ENCODE results near the gene RASGRP2.

Gene RASGRP2

DNA sequence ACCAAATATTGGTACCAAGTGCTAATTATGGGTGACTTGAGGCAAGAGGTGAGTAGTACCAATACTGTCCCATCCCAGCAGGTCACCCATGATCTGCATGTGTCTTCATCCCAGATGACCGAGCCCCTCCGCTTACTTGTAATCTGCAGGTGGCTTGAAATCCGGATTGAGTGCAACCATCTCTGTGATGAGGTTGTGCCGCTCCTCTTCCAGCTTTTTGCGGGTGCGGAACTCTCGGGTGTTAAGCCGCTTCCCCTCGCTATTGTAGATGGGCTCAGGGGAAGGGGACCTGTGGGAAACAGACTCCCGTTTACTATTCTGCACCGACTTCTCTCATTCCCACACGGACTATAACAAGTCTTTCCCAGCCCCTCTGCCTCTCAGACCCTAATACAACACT lies 26.2 kb upstream of the RASGRP2 start:
- DNase-seq: no peak

DNA sequence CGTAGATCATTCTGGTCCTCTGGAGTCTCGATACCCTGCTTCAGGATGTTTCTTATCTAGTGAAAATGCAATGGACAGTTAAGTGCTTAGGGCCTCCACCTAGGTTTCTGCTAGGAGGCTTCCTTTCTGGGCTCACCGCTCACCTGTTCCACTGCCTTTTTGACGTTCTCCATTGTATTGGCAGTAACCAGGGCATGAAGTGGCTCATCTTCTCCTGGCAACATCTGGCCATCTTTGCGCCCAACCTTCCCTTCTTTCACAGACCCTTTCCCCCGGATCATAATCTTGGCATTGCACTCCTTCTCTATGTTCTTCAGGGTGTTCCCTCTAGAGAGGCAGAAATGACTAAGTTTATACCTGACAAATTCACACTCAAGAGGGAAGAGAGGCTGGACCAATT lies 25.3 kb upstream of the RASGRP2 start:
- DNase-seq: no peak

DNA sequence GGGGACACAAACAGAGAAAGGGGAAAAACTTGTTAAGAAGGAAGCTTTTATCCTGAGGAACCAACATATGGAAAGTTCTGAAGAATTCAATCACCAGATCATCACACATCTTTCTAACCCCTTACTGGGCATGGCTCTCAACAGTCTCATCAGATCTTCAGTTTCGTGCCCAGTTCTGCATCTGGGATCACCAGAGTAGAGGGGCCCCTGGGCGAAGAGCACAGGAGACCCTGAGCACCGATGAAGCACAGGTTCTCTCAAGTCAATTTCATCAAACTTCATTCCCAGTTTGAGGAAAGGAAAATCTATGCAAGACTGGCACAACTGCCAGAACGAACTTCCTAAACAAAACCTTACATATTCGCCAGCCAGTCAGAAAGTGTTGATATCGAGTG lies 24.4 kb upstream of the RASGRP2 start:
- DNase-seq: no peak

DNA sequence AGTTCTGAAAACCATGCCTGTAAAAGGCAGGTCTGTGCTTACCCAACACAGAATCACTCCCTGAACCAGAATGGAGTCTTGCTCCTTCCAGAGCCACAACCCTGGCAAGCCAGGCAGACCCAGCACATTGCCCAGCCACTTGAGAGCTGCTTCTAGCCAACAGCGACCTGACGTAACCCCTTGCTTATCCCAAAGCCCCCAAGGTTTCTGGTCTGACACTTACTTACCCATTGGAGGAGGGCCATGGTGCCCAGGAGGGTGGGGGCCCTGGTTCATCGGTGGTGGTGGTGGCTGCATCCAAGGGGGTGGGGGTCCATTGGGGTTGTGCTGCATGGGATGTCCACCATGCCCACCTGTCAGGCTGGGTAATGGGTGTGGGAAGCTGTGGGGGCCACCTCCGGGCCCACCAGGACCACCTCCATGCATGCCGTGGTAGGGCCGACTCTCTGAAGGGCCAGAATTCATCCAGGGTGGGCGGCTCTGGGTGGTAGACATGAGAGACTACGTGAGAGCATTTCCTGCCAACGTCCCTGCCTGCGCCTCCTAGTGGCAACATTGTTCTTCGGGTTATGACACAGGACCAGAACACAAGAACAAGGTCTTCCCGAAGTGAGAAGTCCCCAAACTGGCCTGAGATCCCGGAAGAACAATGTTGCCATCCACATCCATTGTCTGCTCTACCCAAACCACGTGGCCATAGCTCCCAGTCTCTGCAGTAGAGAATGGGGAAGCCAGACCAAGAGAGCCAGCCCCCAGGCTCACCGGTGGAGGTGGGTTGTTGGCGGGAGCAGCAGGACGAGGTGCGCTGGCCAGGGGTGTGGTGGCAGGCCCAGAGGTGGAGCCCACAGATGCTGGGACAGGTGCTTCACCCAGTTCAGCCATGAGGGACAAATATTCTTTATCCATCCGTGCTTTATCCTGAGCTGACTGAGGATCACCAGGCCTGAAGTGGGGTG lies 23.7 kb upstream of the RASGRP2 start:
- peak; percentile 73 for DNase-seq

DNA sequence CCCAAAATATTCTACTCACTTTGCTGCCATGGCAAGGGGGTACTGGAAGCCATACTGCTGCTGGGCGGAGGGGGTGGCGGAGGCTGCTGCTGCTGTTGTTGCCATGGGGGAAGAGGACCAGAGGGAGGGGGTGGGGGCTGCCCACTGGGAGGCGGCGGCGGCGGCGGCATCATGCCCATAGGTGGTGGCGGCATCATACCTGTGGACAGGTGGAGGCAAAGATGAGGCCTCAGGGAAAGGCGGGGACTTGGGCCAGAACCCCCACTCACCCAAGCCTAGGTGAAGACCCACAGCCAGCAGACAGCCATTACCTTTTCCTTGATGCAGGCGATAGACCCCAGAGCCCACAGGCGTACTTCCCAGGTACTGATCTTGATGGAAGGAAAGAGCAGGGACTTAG lies 22.9 kb upstream of the RASGRP2 start:
- no peak for DNase-seq

DNA sequence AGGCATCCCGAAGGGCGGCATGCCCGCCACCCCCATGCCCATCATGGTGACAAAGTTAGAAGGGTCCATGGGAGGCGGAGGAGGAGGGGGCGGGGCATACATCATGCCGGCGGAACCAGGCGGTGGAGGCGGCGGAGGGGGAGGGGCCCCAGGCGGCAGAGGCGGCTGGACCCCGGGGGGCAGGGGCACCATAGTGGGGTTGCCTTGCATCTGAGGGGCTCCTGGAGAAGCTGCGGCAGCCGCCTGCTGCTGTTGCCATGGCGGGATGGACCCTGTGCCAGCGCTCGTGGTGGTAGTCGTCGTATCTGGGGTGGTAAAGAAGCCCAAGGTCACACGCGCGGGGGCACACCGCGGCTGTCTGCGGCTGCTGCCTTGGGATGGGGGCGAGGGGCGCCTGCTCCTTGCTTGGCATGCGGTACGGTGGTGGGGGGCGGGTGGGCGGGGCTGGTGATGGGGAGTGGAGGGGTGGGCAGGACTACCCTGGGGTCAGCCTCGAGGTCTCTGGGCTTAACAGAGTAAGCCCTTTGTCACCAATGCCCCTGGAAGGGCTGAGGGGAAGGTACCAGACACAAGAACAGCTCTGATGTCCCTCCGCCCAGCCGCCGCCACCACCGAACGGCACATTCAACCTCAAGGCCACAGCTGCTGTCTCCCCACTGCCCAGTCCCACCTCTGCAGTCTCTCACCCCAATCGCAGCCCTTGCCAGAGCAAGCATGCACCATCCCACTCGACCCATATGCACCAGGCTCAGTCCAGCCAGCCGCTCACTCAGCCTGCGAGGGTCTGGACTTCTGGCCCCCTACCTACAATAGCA lies 22.1 kb upstream of the RASGRP2 start:
- no peak for DNase-seq

DNA sequence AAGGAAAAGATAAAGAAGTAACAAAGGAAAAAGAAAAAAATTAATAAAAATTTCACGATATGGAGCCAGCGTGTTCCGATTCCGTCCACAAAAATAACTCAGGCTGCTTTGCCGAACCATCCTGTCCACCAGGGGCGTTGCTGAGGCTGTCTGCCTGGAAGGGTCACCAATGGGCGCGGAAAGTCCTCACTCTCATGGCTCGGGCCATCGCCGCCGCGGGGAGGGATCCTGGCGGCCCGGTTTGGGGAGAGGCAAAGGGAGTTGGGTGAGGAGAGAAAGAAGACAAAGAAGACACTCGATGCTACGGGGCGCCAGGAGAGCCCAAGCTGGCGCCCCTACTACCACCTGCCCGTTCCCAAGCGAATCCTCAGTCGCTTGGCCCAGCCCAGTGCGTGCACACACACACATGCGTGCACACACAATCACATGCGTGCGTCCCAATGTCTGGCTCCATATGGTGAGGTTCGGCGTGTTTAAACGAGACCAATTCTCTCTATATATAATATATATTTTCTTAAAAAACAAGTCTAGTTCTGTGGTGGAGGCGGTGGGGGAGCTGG lies 21.4 kb upstream of the RASGRP2 start:
- DNase-seq: no peak

DNA sequence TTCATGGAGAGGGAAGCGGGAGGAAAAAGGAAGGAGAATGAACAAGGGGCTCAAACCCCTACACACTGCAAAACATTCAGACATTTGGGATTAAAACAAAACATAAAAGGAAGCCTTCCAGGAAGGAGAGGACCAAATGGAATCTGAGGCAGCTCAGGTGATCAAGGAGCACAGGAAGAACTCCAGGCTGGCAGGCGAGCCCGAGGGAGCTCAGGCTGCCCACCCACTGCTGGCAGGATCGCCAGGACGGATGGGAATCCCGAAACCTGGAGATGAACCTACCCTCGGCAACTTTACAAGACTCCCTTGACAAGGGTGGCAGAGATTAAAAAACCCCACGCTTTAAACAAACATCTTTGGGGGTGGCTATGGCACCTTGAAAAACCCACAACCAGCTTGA lies 20.8 kb upstream of the RASGRP2 start:
- DNase-seq: no peak

DNA sequence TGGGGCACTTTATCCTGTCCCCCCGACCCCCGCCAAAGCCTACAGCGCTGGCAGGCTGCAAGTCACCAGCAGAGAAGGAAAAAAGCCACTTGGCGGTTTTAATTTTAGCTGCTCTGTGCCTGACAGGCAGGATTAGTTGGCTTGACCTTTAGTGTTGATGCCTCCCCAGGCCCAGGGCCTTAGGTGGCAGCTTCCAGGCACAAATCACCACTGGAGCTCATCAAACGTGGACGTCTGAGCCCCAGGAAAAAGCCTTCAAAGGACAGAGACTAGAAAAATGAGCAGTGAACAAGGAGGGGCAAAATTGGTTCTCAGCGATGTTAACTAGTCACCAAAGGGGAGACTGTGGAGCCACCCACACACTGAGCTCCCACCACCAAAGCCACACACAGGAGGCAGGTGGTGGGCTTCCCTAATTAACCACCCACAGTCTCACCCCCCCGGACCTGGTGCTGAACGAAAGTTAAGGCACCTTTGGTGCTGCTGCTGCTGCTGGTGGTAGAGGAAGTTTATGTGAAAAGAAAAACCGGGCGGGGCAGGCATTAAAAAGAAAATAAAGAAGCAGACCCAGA lies 20.2 kb upstream of the RASGRP2 start:
- no peak for DNase-seq

DNA sequence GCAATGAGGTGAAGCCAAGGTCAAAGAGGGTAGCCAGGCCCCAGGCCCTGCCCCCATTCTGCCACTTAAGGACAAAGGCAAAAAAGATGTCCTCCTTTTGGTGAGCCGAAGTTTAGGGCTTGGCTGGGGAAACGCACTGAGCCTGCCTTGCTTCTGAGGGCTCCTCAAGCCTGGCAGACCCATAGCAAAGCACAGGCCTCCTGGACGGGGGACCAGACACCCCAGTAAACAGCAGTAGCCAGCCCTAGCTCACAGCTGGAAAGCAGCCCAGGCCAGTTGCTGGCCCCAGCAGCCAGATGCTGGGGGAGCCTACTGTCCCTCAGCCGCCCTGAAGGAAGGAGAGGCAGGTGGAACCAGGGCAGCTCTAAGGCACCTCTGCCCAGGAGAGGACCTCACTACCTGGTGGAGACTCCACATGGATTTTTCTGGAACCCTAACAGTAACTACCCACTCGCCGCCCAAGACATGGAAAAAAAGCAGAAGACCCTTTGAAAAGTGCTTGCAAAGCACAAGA lies 19.6 kb upstream of the RASGRP2 start:
- DNase-seq: no peak

DNA sequence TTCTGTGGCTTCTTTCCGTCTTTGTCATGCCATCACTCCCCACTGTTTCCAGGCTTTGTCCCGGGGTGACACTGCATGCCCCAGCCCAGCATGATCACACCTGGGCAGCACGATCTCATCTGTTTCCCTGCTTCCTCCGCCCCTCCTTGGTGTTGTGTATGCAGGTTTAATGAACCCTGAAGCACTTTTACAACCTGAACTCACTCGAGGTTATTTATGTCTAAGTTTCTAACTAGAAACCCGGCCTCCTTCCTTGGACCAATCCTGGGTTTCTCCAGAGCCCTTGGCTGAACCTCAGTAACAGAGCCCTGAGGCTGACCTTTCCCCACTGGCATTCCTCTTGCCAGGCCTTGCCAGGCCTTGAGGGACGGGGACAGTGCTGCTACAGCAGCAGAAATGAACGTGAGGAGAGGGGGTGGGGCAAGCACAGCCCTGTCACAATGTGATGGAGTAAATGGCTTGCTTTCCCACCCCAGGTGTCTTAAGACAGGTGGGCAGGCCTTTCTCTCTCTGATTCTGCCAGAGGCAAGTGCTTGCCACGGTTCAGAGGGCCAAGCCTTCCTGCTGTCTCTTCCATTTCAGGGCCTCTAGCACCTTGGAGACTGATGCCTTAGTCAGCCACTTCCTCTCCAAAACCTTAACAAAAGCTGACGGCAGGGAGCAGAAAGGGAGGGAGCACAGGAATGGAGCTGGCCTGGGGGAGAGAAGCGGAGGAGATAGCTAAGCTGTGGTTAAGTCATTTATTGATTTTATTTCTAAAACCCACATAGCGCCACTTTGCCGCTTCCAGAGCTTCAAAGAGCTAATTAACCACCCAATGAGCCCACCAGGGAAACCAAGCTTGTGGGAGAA lies 19.0 kb upstream of the RASGRP2 start:
- no peak for DNase-seq

DNA sequence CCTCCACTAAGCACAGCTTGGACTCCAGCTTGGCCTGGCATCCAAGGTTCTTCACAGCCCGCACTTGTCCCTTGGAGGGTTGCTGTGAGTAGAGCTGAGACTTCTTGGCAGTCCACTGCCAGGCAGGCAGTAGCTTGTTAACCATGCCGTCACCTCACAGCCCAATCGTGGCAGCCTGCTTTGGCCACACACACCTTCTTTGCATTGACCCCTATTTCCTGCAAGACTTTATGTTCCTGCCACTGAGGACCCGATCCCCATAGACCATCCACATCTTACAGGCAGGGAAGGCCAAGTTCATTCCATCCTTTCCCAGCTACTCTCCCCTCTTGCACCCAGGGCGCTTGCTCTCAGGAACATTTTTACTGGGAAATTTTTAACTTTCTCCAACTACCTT lies 18.3 kb upstream of the RASGRP2 start:
- DNase-seq: no peak

DNA sequence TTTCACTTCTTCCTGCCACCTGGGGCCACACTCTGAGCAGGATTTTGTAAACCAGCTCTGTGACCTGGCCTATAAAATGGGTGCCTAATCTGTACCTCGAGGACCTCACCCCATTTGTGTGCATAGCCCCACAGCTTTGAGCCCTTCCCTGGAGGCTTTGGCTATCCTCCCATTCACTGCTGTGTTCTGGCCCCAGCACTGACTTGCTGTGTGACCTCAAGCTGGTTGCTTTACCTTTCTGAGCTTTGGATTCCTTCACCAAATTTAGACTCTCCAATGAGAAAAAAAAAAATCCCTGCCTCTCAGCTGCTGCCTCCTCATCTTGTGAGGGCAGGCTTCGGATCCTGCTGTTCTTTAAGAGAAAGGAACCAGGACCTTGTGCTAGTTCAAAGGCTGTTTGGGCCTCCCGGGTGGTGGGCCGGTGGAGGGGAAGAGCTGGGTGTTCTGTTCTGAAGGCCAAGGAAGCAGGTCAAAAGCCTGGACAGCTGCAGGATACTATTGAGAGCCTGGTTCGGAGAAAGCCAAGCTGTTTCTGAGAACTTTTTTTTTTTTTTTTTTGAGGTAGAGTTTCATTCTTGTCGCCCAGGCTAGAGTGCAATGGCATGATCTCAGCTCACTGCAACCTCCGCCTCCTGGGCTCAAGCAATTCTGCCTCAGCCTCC lies 16.9 kb upstream of the RASGRP2 start:
- DNase-seq: no peak

DNA sequence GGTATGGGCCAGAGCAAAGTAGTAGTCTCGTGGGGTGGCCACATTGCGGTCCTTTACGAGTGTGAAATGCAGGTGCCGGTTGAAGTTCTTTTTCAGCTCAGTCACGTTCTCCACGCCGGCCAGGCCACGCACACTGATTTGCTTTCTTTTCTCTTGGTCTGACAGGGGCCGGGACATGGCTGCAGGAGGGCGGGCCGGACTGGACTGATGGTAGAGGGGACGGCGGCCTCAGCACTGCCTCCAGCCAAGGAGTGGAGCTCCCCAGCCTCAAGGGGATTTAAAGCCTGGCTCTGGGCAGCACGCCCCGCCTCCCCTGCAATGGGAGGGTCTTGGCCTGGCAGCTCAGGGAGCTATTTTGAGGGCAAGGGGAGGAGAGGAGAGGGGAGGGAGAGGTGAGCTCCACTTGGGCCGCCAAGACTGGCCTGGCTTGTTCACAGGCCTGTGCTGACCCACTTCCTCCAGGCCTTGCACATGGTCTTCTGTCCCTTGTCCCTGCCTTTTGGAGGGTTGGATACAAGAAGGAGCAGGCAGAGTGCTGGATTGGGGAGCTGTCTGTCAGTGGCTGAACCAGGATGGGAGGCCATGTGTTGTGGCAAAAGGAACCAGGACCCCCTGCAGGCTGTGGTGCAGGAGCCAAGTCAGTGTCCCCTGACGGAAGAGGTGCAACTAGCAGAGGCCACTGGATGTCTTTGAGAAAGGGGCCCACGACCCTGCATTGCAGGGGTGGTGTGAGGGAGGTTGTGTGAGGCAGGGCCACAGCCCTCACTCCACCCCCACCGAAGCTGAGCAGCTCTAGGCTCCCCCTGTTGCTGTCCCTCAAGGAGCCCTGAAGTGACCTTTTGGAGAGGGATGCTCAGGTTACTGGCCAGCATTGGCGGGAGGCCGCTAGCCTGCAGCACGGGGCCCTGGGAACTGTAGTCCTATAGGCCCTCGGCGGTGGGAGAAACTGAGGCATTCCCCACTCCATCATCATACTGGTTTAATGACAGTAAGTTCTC lies 16.1 kb upstream of the RASGRP2 start, which contains the start of gene PYGM:
Gene PYGM, minus strand, starts transcription at position 253 of the 998 bp plus-strand sequence. Its CDS starts 76 bp downstream, at position 177.
- DNase-seq: no peak

DNA sequence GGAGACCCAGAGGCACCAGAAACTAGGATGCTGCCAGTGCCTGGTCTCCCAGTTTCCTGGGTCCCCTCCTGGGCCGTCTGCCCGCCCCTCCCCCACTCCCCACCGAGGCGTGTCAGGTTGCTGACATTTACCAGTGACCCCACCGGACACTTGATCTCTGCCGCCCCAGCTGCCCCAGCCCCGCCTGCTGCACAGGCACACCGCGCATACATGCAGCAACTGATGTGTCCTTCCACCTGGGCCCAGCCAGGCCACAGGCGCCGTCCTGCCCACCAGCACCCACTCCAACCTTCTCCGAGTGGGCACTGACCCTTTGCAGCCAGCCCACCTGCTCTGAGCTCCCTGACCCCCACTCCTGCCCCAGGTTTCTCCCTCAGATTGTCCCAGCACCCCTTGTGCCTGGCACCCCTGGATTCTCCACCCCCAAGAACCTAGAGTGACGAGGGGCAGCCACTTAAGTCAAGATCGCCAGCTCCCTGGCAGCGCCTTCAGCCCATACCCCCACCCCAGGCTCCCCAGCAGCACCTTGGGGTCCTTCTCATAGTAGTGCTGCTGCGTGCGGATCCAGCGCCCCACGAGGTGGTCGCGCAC lies 15.3 kb upstream of the RASGRP2 start:
- no peak for DNase-seq

DNA sequence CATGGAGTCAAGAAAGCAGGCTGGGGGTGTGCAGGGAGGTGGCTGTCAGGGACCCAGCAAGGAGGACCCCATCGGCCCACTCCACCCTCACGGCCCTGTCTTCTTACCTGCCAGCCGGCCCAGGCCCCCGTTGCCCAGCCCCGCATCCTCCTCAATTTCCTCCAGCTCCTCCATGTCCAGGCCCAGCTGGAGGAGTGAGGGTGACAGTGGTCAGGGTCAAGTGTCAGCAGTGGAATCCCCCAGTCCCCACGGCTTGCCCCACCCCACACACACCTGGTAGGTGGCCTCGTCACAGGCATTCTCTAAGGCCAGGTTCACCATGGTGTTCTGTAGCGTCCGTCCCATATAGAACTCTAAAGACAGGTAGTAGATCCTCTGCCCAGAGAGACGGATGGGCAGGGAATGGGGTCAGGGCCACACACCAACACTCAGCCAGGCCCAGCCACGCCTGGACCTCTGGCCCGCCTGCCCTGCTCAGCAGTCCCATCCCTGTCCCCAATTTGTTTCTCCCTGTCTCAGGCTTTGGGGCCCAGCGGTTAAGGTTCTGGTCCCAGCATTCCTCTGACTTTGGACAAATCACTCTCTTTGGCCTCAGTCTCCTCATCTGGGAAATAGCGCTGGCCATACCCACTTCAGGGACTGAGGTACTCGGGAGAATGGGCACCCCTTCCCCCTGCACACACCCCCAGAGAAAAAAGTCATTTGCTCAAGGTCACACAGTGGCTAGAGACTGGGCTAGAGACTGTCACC lies 14.6 kb upstream of the RASGRP2 start:
- no peak for DNase-seq

DNA sequence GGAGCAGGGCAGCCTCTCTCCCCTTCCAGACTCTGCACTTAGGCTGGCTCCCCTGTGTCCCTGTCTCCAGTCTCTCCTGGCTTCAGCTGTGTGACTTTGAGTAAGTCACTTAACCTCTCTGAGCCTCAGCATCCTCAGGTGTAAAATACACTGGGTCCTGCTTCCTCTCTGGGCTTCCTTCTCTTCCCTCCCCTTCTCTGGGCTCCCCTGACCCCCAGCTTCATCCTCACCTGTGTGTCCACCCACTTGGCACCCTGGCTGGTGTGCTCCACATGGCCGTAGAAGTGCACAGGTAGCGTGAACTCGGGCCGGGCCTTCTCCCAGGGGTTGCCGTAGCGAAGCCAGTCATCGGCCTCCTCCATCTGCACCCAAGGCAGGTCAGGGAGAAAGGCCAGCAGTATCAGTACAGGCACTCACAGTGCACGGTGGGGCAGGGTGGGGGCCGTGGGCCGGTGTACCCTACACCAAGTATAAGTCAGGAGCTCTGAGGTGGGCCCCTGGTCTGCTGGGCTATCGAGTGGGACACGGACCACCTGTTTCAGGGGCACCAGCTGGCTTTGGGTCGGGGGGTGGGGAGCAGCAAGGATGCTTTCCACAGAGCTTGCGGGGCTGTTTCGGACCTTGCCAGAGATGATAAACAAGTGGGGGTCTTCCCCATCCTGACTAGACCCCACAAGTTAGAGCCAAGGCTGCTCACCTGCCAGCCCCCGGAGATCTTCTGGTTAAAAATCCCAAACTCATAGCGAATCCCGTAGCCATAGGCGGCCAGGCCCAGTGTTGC lies 13.8 kb upstream of the RASGRP2 start:
- no peak for DNase-seq

Data from inflammatory macrophage treated with lipopolysaccharide for 4 hours (primary cell).